Activated CD8-positive, alpha-beta memory T cell treated with anti-CD3 and anti-CD28 coated beads, Interleukin-2, amount 10 ng/mL, durations not matched to agents 7 days and 5 days (primary cell): ENCODE results near the gene NPAS3. TPM values are rescaled to one million over a fixed set of nuclear protein-coding genes. Genes with fewer than 3 reads are reported as not detected.
A peak's percentile ranks its signal among the peaks of the same experiment; 100 is the strongest.

Source experiments
- ATAC-seq: fragments of 150-1000 bp; cut with Tn5 transposase; one replicate; pipeline ENCODE4 v1.10.0; 2021; ENCODE audit warnings: moderate library complexity
- CTCF ChIA-PET: fragments of 350-600 bp; sonication (Branson Sonifier 250); formaldehyde crosslinking; loops from one replicate; lab custom pipeline; 2021; ENCODE audit warnings: antibody characterized with exemption; lab: Charles Lee
- DNase-seq: peaks from one replicate; pipeline ENCODE4 v3.0.0-alpha.2; 2020
- H3K27ac Mint-ChIP-seq: one replicate; pipeline ENCODE4 v1.8.0; 2021; ENCODE audit warnings: mild to moderate bottlenecking, mixed read lengths
- H3K27me3 Mint-ChIP-seq: one replicate; pipeline ENCODE4 v1.8.0; 2021; ENCODE audit warnings: mixed read lengths
- H3K36me3 Mint-ChIP-seq: one replicate; pipeline ENCODE4 v1.8.0; 2021; ENCODE audit warnings: mild to moderate bottlenecking, mixed read lengths
- H3K4me1 Mint-ChIP-seq: one replicate; pipeline ENCODE4 v1.8.0; 2021; ENCODE audit warnings: mixed read lengths
- H3K4me3 Mint-ChIP-seq: one replicate; pipeline ENCODE4 v1.8.0; 2021; ENCODE audit warnings: mild to moderate bottlenecking, moderate library complexity, mixed read lengths
- H3K9me3 Mint-ChIP-seq: one replicate; pipeline ENCODE4 v1.8.0; 2022; ENCODE audit warnings: low read depth, mixed read lengths
- total RNA-seq, 2 experiments: library from RNA; stranded (reverse); gene quantifications; one replicate each; pipeline ENCODE4 v1.2.3, GENCODE V29; 2021

NPAS3 gene
- total RNA-seq, 2 experiments from 2014 or later = not detected

DNA sequence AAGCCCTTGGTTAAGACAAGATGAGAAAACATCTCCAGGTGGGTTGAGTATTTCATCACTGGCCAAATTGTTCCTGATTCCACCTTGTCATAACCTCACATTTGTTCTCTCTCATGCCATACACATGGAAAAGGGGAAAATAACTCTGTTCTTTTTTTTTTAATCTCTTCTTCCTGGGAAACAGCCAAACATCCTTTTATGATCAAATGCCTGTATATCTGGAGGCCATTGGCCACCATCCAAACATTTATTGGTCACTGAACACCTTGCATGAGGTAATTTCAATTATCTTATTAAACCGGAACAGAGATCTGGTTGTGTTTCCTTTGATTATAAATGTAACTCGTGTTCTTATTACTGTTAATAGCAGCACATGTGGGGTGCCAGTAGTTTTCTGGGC, 469.6 kb downstream of the NPAS3 start:
- ATAC-seq (no peak), DNase-seq (no peak)
- Mint-ChIP-seq H3K27ac (no peak overlapping the region), H3K4me1 (no peaks in the 10 kb centered on the region), H3K4me3 (no peak overlapping the region), H3K36me3 (no peaks in the 10 kb centered on the region), H3K9me3 (peaks cover 2% of the 10 kb centered on the region), H3K27me3 (no peaks in the 10 kb centered on the region)
- CTCF ChIA-PET = no interaction called here

DNA sequence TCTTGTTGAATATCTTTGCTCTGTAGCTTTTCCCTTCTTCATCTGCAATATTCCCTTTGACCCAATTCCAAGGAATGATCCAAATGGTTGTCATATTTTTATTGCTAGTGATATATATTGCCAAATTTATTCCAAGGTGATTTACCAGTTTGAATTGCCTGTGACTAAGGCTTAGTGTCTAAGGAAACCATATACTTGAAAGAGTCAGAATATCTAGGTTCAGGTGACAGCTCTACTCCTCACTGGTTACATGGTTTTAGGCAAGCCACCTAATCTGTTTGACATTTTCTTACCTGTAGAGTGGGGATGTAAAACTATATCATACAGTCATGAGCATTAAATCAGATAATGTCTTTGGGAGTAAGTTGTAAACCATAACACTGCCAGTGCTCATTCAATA, 473.8 kb downstream of the NPAS3 start:
- H3K4me1 Mint-ChIP-seq = no peaks in the 10 kb centered on the region
- DNase-seq = no peak
- H3K4me3 Mint-ChIP-seq = no peak overlapping the region
- H3K27ac Mint-ChIP-seq = no peak overlapping the region
- peaks cover 3% of the 10 kb centered on the region for H3K27me3 Mint-ChIP-seq
- CTCF ChIA-PET = no interaction called here
- no peak for ATAC-seq
- H3K9me3 Mint-ChIP-seq = no peaks in the 10 kb centered on the region
- H3K36me3 Mint-ChIP-seq = no peaks in the 10 kb centered on the region

DNA sequence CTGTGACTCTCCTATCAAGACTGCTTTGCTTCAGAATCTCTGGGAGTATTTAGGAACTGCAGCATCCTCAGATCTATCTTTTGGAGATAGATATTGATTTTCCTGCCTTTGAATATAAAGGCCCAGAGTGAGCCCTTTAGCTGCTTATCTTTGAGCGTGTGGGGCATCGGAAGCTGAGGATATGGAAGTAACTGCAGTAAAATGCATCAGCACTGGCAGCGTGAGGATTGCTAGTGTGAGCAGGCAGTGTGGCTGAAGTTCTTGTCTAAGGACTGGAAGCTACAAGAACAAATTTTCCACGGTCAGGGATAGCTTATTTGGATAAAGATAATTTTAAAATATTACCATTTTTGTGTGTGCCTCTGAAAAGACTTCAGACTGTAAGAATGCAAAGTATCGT, 474.7 kb downstream of the NPAS3 start:
- H3K27me3 Mint-ChIP-seq = peaks cover 3% of the 10 kb centered on the region
- H3K27ac Mint-ChIP-seq = no peak overlapping the region

DNA sequence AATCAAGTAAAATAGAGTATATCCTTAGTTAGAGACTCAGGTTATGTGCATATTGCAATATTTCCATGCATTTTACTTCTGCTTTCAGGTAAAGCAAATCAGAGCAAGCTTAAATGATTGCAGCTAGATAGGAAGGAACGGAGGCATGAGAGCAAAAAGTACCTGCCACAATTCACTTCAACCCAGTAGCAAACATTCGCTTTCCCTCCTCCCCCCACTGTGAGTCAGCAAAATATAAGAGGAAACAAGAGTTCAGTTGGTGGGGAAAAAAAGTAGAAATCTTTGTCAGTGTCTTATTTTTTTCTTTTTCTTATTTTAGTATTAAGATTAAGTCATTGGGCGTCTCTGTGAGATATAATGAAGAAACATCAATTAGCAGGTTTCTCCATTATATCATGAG, 475.4 kb downstream of the NPAS3 start:
- Mint-ChIP-seq H3K4me1 (no peaks in the 10 kb centered on the region), H3K9me3 (no peaks in the 10 kb centered on the region), H3K36me3 (no peaks in the 10 kb centered on the region), H3K4me3 (no peak overlapping the region), H3K27ac (no peak overlapping the region), H3K27me3 (peaks cover 3% of the 10 kb centered on the region)
- ATAC-seq (no peak), DNase-seq (no peak)
- CTCF ChIA-PET = no interaction called here

More for the DNA sequence above, 474.7 kb downstream of the NPAS3 start:
- no peak overlapping the region for H3K4me3 Mint-ChIP-seq
- H3K9me3 Mint-ChIP-seq = no peaks in the 10 kb centered on the region
- CTCF ChIA-PET = no interaction called here
- no peak for DNase-seq
- ATAC-seq = no peak
- no peaks in the 10 kb centered on the region for H3K4me1 Mint-ChIP-seq
- H3K36me3 Mint-ChIP-seq = no peaks in the 10 kb centered on the region

DNA sequence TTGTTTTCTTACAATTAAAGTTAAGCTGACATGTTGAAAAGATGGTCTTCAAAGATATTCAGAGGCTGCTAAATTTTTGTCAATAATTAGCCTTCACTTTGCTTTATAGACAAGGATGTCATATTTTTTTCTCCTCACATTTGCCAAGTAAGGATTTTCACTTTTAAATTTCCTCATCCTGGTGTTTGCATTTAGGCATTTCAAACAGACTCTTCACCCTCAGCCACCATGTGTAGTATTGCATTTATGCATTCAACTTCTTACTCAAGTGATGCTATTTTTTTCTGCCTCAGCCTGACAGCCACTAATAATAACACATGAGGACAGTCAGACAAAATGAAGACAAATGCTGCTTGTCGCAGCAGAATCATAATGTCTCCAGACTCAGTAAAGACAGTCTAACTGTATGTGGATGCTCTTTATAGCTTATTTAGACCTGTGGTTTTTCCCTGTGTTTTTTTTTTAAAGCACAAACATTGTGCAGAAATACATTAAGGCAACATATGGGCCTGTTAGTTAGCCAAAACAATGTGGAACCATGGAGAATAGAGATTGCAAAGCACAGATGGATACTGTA, 481.5 kb downstream of the NPAS3 start:
- ATAC-seq = no peak
- no peak overlapping the region for H3K4me3 Mint-ChIP-seq
- H3K27me3 Mint-ChIP-seq = no peaks in the 10 kb centered on the region
- DNase-seq = no peak
- H3K27ac Mint-ChIP-seq = no peak overlapping the region
- H3K9me3 Mint-ChIP-seq = no peaks in the 10 kb centered on the region
- no peaks in the 10 kb centered on the region for H3K36me3 Mint-ChIP-seq
- CTCF ChIA-PET = no interaction called here
- H3K4me1 Mint-ChIP-seq = no peaks in the 10 kb centered on the region

DNA sequence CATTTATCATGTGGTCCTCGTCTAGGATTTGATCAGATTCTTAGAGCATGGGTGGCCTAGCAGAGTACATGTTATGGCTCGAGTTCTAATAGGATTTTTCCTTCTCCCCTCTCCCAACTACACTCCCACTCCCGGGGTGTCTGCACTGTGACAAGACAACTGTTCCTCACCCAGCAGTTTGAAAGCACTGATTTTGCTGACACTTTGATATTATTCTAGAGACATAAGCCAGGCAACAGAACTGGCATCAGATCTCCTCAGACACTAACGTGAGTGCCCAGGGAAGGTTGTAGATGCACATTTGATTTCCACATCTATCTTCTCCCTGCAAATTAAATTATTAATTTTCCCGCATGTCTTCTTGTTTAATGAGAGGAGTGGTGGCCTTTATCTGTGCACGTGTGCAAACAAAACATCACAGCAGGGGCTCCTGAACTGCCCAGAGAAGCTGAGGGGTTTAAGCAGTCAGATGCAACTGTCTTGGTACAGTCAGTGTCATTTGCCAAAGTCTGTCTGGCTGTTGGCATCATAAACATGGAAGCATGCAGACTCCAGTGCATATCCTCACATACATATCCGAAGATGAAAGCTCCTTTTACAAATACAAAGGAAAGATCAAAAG, 491.8 kb downstream of the NPAS3 start:
- Mint-ChIP-seq H3K27me3 (no peaks in the 10 kb centered on the region), H3K27ac (no peak overlapping the region), H3K36me3 (no peaks in the 10 kb centered on the region), H3K4me3 (no peak overlapping the region), H3K4me1 (no peaks in the 10 kb centered on the region), H3K9me3 (no peaks in the 10 kb centered on the region)
- CTCF ChIA-PET = no interaction called here
- no peak for DNase-seq
- no peak for ATAC-seq

DNA sequence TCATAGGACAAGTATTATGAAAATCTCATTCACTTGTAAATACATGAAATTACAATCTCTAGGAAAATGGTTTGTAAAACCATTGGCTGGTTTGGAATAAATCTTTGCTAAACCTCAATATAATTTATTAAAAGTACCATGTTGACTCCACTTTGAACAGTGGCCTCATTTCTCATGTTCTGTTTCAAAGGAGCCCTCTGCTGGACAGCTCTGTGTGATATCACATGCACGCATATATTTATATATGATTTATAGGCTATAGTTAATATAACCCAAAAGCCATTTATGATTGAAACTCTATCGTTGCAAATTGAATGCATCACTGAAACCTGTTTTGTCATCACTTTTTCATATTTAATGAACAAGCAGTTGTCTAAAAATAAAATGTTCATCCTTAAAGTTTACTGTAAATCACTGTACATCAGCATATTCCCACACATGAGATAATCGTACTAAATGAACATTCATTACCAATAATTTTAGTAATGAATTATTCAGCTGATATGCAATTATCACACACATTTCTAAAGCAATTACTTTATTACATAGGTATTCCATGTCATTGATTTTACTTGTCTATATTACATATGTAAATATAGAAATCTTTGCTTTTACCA, 493.8 kb downstream of the NPAS3 start:
- ATAC-seq = no peak
- no peak overlapping the region for H3K27ac Mint-ChIP-seq
- no peaks in the 10 kb centered on the region for H3K36me3 Mint-ChIP-seq
- no peaks in the 10 kb centered on the region for H3K9me3 Mint-ChIP-seq
- H3K4me1 Mint-ChIP-seq = peaks cover 9% of the 10 kb centered on the region
- DNase-seq = no peak
- H3K27me3 Mint-ChIP-seq = no peaks in the 10 kb centered on the region
- H3K4me3 Mint-ChIP-seq = no peak overlapping the region
- CTCF ChIA-PET = no interaction called here

DNA sequence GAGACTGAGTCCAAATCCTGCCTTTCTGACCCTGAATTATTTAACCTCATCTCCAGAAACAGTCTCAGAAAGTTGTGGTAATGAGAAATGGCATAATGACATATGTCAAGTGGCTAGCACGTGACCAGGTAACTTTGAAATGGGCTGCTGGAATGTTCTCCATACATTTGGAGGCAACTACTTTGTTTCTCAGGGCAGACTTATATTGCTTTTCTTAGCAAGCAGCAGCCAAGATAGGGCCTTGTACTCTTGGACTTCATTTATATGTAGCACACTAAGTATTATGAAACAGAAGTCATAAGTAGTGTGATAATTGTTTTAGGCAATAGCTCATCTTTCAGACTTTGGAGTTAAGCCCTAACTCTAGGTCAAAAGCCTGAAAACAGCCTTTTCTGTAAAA, 494.7 kb downstream of the NPAS3 start:
- Mint-ChIP-seq H3K36me3 (no peaks in the 10 kb centered on the region), H3K4me3 (no peak overlapping the region), H3K27ac (no peak overlapping the region), H3K9me3 (peaks cover 3% of the 10 kb centered on the region), H3K27me3 (no peaks in the 10 kb centered on the region), H3K4me1 (peaks cover 9% of the 10 kb centered on the region)
- no peak for ATAC-seq
- CTCF ChIA-PET = no interaction called here
- DNase-seq = no peak

DNA sequence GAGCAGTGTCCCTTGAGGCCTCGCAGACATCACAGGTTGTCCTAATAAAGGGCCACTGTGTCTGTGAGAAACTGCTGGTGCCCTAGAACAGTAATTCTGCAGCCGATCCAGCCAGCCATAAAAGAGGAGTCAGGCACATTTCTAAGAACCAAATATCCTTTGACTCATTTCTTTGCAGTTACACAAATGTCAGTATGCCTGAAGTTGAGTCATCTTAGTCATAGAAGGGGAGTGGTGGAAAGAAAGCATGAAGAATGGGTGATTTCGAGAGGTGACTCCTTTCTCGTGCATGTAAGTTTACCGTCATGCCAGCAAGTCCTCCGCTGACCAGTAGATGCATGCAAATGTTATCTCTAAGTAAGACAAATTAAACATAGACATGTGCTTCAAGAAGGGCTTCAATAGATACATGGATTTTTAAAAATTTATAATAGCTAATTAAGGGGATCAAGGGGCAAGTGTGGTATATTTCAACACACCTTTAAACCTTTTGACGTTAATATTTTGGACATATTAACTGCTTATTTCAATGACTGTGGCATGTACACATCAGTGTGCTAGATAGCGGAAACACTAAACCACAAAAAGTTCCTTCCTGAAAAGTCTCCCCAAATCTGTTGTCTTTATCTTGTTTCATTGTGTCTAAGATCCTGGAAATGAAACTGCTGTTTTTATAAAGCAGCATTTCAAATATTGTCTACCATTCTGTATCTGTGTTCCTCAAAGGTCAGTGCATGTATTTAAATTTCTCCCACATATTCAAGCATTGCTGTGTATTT, 497.4 kb downstream of the NPAS3 start:
- ATAC-seq (peak; percentile 12), DNase-seq (no peak)
- Mint-ChIP-seq H3K27ac (peak overlapping the region; percentile 36), H3K4me3 (no peak overlapping the region), H3K27me3 (no peaks in the 10 kb centered on the region), H3K4me1 (peaks cover 9% of the 10 kb centered on the region), H3K36me3 (no peaks in the 10 kb centered on the region), H3K9me3 (peaks cover 3% of the 10 kb centered on the region)
- CTCF ChIA-PET = no interaction called here

DNA sequence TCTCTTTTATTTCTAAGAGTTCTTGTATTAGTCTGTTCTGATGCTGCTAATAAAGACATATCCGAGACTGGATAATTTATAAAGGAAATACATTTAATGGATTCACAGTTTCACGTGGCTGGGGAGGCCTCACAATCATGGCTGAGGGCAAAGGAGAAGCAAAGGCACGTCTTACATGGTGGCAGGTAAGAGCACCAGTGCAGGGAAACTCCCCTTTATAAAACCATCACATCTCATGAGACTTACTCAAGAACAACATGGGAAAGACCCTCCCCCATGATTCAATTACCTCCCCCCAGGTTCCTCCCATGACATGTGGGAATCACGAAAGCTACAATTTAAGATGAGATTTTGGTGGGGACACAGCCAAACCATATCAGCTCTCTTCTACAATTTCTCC, 503.0 kb downstream of the NPAS3 start:
- H3K4me1 Mint-ChIP-seq = no peaks in the 10 kb centered on the region
- no peak overlapping the region for H3K27ac Mint-ChIP-seq
- CTCF ChIA-PET = no interaction called here
- H3K27me3 Mint-ChIP-seq = no peaks in the 10 kb centered on the region
- H3K36me3 Mint-ChIP-seq = no peaks in the 10 kb centered on the region
- H3K9me3 Mint-ChIP-seq = peaks cover 8% of the 10 kb centered on the region
- no peak for DNase-seq
- ATAC-seq = no peak
- no peak overlapping the region for H3K4me3 Mint-ChIP-seq

DNA sequence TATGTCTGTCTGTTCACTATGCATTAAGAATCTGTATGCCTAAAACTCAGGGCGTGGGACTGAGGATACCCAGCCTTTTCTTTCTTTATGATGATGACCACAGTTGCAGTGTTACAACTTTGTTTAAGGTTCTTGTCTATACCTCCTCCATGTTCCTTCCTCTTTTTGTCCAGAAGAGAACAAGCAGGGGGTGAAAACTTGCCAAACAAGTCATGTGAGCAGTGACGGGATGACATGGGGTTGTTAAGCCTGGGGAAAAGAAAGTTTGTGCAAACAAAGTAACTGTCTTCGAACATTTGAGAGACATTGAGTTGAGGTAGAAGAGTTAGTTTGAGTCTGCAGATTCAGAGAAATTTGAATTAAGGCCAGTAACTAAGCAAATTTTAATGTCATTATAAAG, 505.5 kb downstream of the NPAS3 start:
- Mint-ChIP-seq H3K4me3 (no peak overlapping the region), H3K27me3 (no peaks in the 10 kb centered on the region), H3K4me1 (no peaks in the 10 kb centered on the region), H3K36me3 (no peaks in the 10 kb centered on the region), H3K9me3 (peaks cover 5% of the 10 kb centered on the region), H3K27ac (no peak overlapping the region)
- CTCF ChIA-PET = no interaction called here
- ATAC-seq = no peak
- DNase-seq = no peak

DNA sequence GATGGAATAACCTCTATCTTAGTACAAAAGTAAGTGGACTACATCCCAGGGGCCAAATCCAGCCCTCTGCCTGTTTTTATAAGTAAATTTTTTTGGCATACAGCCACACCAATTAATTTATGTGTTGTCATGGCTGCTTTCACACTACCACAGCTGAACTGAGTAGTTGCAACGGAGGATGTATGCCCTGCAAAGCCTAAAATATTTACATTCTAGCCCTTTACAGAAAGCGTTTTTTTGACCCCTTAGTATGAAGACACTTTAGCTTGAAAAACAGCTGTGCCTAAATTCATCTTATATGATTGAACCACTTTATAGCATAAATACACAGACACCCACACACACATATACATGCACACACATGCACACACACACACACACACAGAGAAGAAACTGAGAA, 510.6 kb downstream of the NPAS3 start:
- CTCF ChIA-PET = no interaction called here
- no peak for DNase-seq
- H3K36me3 Mint-ChIP-seq = no peaks in the 10 kb centered on the region

DNA sequence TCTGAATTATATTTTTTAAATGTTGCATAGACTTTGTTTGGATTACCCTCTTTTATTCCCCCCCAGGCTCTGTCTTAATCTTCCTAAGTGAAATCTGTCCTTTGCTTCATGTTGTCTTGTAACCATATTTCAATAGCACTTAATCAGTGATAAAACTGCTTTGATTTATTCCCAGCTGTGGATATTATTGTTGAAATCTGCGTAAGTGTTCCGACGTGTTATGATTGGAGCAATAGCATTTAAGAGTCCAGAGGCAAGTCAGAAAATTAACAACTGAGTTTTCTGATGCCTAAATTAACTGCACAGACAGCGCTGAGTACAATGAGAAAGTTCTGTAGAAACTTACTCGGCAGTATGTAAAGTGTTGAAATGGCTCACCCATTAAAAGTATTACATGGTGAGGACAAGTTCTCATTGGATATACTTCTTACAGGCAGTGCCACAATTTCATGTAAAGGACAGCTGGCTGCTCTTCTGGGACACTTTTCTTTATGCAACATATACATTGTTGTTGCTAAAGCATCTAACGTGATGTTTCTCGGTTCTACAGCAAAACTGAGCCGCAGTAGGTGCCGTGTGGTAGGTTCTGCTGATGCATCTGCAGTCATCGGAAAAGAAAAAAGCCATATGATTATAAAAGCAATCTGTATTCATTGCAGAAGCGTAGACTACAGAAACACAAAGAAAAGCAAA, 511.2 kb downstream of the NPAS3 start:
- CTCF ChIA-PET = no interaction called here
- Mint-ChIP-seq H3K27ac (no peak overlapping the region), H3K4me1 (peaks cover 4% of the 10 kb centered on the region), H3K36me3 (no peaks in the 10 kb centered on the region), H3K4me3 (no peak overlapping the region), H3K9me3 (peaks cover 5% of the 10 kb centered on the region), H3K27me3 (no peaks in the 10 kb centered on the region)
- DNase-seq (no peak), ATAC-seq (no peak)

More for the DNA sequence above, 510.6 kb downstream of the NPAS3 start:
- Mint-ChIP-seq H3K27me3 (no peaks in the 10 kb centered on the region), H3K4me3 (no peak overlapping the region), H3K4me1 (peaks cover under 1% of the 10 kb centered on the region), H3K27ac (no peak overlapping the region), H3K9me3 (peaks cover 2% of the 10 kb centered on the region)
- ATAC-seq = no peak
